Type B pancreatic cell (in vitro differentiated cells): ENCODE results near the gene RDH12. TPM values are rescaled to one million over a fixed set of nuclear protein-coding genes. Genes with fewer than 3 reads are reported as not detected.

Experiments used
- DNase-seq: peaks from one replicate; pipeline ENCODE4 v3.0.0; 2021; ENCODE audit warnings: mixed read lengths; ENCODE audit not compliant: unreplicated experiment; ENCODE audit errors: extremely low spot score
- H3K27ac Mint-ChIP-seq: 2 replicates; pipeline ENCODE4 v1.8.0; 2021; ENCODE audit warnings: mild to moderate bottlenecking, mixed read lengths
- H3K27me3 Mint-ChIP-seq: 2 replicates; pipeline ENCODE4 v1.8.0; 2021; ENCODE audit warnings: mixed read lengths
- H3K36me3 Mint-ChIP-seq: 2 replicates; pipeline ENCODE4 v1.8.0; 2021; ENCODE audit warnings: mixed read lengths
- H3K4me1 Mint-ChIP-seq: one replicate; pipeline ENCODE4 v1.8.0; 2021; ENCODE audit warnings: mixed read lengths; ENCODE audit not compliant: unreplicated experiment
- H3K4me3 Mint-ChIP-seq: 2 replicates; pipeline ENCODE4 v1.8.0; 2021; ENCODE audit warnings: mild to moderate bottlenecking, mixed read lengths
- H3K9me3 Mint-ChIP-seq: 2 replicates; pipeline ENCODE4 v1.8.0; 2021; ENCODE audit warnings: mixed read lengths
- CTCF ChIP-seq: fragments of 200-600 bp; sonication (generic); conservative IDR thresholded peaks from 2 replicates; pipeline ENCODE4 v1.5.0; 2021; ENCODE audit warnings: antibody characterized with exemption, mild to moderate bottlenecking
- total RNA-seq: library from RNA; stranded (reverse); gene quantifications from 2 replicates; pipeline ENCODE4 v1.2.1, GENCODE V29; 2021; ENCODE audit warnings: low replicate concordance

Gene RDH12
- total RNA-seq, 1 donor from 2014 or later: 2.6 TPM

DNA sequence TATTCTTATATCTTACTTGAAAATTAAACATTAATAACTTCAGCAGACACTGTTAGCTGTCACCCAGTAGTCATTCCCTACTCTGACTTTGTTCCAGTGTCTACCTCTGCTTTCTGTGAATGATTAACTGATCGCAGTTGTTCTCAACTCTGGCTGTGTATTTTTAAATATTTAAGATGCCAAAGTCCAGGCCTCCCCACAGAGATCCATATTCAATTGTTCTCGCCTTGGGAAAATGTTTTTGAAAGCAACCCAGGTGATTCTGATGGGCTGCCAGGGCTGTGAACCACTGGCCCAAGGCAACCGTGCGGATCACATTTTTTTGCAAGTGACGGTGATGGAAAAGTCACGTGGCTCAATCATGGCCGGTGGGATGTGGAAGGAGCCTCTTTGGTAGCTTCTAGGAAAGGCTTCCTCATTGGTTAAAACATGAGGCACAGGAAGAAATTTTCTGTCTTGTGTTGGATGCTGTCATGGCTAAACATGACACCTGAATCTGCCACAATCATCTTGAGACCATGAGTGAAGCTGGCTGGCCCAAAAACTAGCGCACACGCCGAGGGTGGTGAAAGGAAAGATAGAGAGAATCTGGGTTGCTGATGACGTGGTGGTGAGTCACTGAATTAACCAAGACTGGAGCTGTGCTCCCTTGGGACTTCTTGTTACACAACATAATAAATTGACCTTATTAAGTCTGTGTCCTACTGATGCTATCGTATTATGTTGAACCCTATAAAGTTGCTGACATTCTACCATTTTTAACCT lies 37.2 kb downstream of the RDH12 start:
- H3K27me3 Mint-ChIP-seq: peaks cover 2% of the 10 kb centered on the region
- peak overlapping the region; percentile 80 for H3K27ac Mint-ChIP-seq
- no peaks in the 10 kb centered on the region for H3K9me3 Mint-ChIP-seq
- no peak for TF ChIP-seq CTCF
- H3K4me1 Mint-ChIP-seq: peaks cover 5% of the 10 kb centered on the region
- DNase-seq: no peak
- peak overlapping the region; percentile 63 for H3K4me3 Mint-ChIP-seq
- no peaks in the 10 kb centered on the region for H3K36me3 Mint-ChIP-seq

DNA sequence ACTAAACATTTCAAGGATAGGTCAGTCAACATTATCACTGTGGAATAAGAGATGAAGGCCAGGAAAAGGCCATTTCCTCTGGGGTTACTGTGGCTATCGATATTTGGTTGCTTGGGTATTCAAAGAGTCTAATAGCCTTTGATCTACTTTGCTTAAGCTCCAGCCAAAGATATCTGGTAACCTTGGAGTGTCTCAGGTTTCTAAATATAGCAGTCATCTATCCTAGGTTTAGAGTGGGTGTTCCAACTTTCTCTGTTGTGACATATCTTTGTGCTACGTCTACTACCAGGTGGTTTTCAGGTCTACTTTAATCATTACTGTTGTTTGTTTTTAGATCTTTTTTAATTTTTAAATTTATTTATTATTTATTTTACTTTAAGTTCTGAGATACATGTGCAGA lies 42.4 kb downstream of the RDH12 start:
- no peak for TF ChIP-seq CTCF
- H3K9me3 Mint-ChIP-seq: no peaks in the 10 kb centered on the region
- H3K4me1 Mint-ChIP-seq: peaks cover under 1% of the 10 kb centered on the region
- peaks cover 20% of the 10 kb centered on the region for H3K36me3 Mint-ChIP-seq
- no peak overlapping the region for H3K27ac Mint-ChIP-seq
- H3K4me3 Mint-ChIP-seq: no peak overlapping the region
- DNase-seq: no peak
- H3K27me3 Mint-ChIP-seq: peaks cover 2% of the 10 kb centered on the region

- no peak for DNase-seq
- Mint-ChIP-seq H3K27ac (no peak overlapping the region), H3K36me3 (peaks cover 32% of the 10 kb centered on the region), H3K4me3 (no peak overlapping the region), H3K4me1 (no peaks in the 10 kb centered on the region), H3K27me3 (peaks cover 2% of the 10 kb centered on the region), H3K9me3 (no peaks in the 10 kb centered on the region)
- no peak for TF ChIP-seq CTCF
These were observed 45.2 kb downstream of the RDH12 start for GRCh38 chr14:67746927-67747326.

GRCh38 chr14:67748312-67748711 lies 46.6 kb downstream of the RDH12 start:
- no peaks in the 10 kb centered on the region for H3K27me3 Mint-ChIP-seq
- DNase-seq: no peak
- H3K4me1 Mint-ChIP-seq: no peaks in the 10 kb centered on the region
- H3K36me3 Mint-ChIP-seq: peaks cover 40% of the 10 kb centered on the region
- H3K27ac Mint-ChIP-seq: no peak overlapping the region
- H3K9me3 Mint-ChIP-seq: no peaks in the 10 kb centered on the region
- no peak overlapping the region for H3K4me3 Mint-ChIP-seq
- no peak for TF ChIP-seq CTCF

DNA sequence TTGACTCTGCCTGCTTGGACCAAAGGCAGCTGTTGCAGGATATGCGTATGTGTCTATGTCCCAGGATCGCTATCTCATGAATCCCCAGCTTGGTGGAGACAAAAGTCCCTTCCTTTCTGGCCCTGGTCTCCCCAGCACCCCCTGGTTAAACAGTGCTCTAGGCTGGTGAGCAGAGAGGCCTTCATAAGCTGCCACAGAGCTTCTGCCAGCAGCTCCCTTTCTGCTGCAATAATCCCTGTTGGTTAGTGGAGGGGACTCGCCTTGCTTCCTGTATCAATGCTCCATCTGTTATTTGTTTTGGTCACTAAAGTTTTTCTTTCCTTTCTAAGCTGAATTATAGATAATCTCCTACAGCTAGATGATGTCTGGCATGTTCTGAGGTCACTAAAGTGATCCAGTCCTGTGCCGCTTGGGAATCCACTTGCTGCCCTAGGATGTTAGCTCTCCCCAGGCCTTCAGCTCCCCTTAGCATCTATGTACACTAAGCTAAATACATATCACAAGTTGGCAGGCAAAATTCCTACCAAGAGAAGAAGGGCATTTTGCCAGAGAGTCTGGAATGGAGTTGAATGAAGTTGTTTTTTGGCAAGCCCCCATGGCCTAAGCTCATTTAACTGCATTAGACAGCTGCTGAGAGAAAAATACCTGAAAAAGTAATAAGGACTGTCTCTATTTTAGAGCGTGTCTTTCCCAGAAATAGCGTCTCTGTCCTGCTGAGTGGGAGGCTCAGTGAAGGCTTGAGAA lies 47.8 kb downstream of the RDH12 start:
- no peak overlapping the region for H3K4me3 Mint-ChIP-seq
- no peaks in the 10 kb centered on the region for H3K9me3 Mint-ChIP-seq
- no peak overlapping the region for H3K27ac Mint-ChIP-seq
- DNase-seq: no peak
- TF ChIP-seq CTCF: no peak
- H3K27me3 Mint-ChIP-seq: no peaks in the 10 kb centered on the region
- H3K36me3 Mint-ChIP-seq: peaks cover 46% of the 10 kb centered on the region
- no peaks in the 10 kb centered on the region for H3K4me1 Mint-ChIP-seq
